ENCODE results near the gene PRB4.

Gene PRB4

GRCh38 chr12:11344500-11344899, 34.3 kb upstream of the PRB4 start:
- DNase-seq (ENCODE audit: low read depth in 1 of 2, low spot score in 1 of 2), result no peak
- Histone ChIP-seq H3K27me3 (ENCODE audit: insufficient read depth, poor library complexity, severe bottlenecking) (peaks cover 4% of the 10 kb centered on the region), H3K27ac (replicated peaks) (no peak overlapping the region), H3K4me3 (replicated peaks; ENCODE audit: insufficient read depth, low read length) (no peak overlapping the region)
- TF ChIP-seq REST (IDR thresholded peaks at IDR 0.05; ENCODE audit: insufficient replicate concordance, low read depth), result no peak
- TF ChIP-seq CTCF (IDR thresholded peaks at IDR 0.05; ENCODE audit: insufficient read depth, low read length), result no peak
- no peak for TF ChIP-seq GABPA (IDR thresholded peaks at IDR 0.05; ENCODE audit: low read depth)
- TF ChIP-seq POLR2AphosphoS5 (IDR thresholded peaks at IDR 0.05; ENCODE audit: low read depth), result no peak
- TF ChIP-seq SPI1 (IDR thresholded peaks at IDR 0.05; ENCODE audit: borderline replicate concordance, low read depth), result no peak

DNA sequence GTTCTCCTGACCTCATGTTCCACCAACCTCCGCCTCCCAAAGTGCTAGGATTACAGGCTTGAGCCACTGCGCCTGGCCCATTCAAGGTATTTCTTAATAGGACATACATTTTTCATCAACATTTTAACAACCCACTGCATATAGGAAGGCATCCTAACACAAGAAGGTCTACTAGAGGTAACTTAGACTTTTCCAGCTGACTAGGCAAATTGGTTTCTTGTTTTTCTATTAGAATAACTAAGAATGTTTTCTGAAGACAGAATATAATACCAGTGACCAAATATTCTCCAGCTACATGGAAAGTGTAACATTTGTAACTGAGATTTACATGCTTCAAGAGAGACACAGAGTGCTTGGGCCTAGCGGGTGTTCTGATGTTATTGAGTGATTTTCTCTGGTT, 14.2 kb upstream of the PRB4 start:
- TF ChIP-seq SPI1 (IDR thresholded peaks at IDR 0.05; ENCODE audit: borderline replicate concordance, low read depth) (no peak), GABPA (IDR thresholded peaks at IDR 0.05; ENCODE audit: low read depth) (no peak), CTCF (IDR thresholded peaks at IDR 0.05; ENCODE audit: insufficient read depth, low read length) (no peak), REST (IDR thresholded peaks at IDR 0.05; ENCODE audit: insufficient replicate concordance, low read depth) (no peak), POLR2AphosphoS5 (IDR thresholded peaks at IDR 0.05; ENCODE audit: low read depth) (no peak)
- H3K27ac ChIP-seq (replicated peaks), result no peak overlapping the region
- H3K27me3 ChIP-seq (ENCODE audit: insufficient read depth, poor library complexity, severe bottlenecking), result no peaks in the 10 kb centered on the region
- H3K4me3 ChIP-seq (replicated peaks; ENCODE audit: insufficient read depth, low read length), result no peak overlapping the region
- no peak for DNase-seq (ENCODE audit: low read depth in 1 of 2, low spot score in 1 of 2)

DNA sequence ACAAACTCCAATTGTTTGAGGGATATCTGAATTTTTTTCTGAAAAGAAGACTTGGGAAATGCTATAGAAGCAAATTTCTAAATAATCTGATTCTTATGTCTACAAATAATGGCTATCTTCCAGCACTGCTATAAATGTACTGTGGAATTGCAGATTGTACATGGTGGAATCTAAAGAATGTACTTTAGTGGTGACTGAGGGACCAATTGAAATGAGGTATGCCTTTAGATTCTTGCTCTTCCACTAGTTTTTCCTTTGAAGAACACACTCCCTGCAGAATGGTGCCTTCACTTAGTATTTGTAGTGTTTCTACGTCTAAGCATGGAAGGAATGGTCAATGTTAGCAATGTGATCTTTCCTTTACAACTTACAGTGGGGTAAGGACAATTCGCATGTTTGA, 11.7 kb upstream of the PRB4 start:
- H3K27me3 ChIP-seq (ENCODE audit: insufficient read depth, poor library complexity, severe bottlenecking), result no peaks in the 10 kb centered on the region
- TF ChIP-seq GABPA (IDR thresholded peaks at IDR 0.05; ENCODE audit: low read depth), result no peak
- no peak for TF ChIP-seq SPI1 (IDR thresholded peaks at IDR 0.05; ENCODE audit: borderline replicate concordance, low read depth)
- TF ChIP-seq POLR2AphosphoS5 (IDR thresholded peaks at IDR 0.05; ENCODE audit: low read depth), result no peak
- TF ChIP-seq CTCF (IDR thresholded peaks at IDR 0.05; ENCODE audit: insufficient read depth, low read length), result no peak
- TF ChIP-seq REST (IDR thresholded peaks at IDR 0.05; ENCODE audit: insufficient replicate concordance, low read depth), result no peak
- no peak overlapping the region for H3K27ac ChIP-seq (replicated peaks)
- DNase-seq (ENCODE audit: low read depth in 1 of 2, low spot score in 1 of 2), result no peak
- H3K4me3 ChIP-seq (replicated peaks; ENCODE audit: insufficient read depth, low read length), result no peak overlapping the region

All from HL-60 (cell line).